DOHH2 (cell line): ENCODE data around the gene PUM2.

Experiments
- H3F3A ChIP-seq: fragments of 200-600 bp; sonication (generic), shearing (Covaris generic); 2 replicates; pipeline ENCODE4 v1.6.0; 2016; ENCODE audit warnings: antibody characterized with exemption, mild to moderate bottlenecking; ENCODE audit not compliant: control insufficient read depth, insufficient read depth
- H3K27ac ChIP-seq: fragments of 200-600 bp; sonication (generic); 2 replicates; pipeline ENCODE4 v1.5.1; 2014; ENCODE audit warnings: low read depth, mild to moderate bottlenecking, low read length, moderate library complexity
- H3K27me3 ChIP-seq: fragments of 200-600 bp; sonication (generic); 2 replicates; pipeline ENCODE4 v1.6.1; 2014; ENCODE audit warnings: mild to moderate bottlenecking, low read length, mixed read lengths; ENCODE audit not compliant: control insufficient read depth
- H3K36me3 ChIP-seq: fragments of 200-600 bp; sonication (generic); 2 replicates; pipeline ENCODE4 v1.6.1; 2014; ENCODE audit warnings: mild to moderate bottlenecking, low read length, moderate library complexity, mixed read lengths; ENCODE audit not compliant: control insufficient read depth
- H3K4me1 ChIP-seq: fragments of 200-600 bp; sonication (generic); 2 replicates; pipeline ENCODE4 v1.6.1; 2014; ENCODE audit warnings: mild to moderate bottlenecking, low read length, mixed read lengths; ENCODE audit not compliant: control insufficient read depth
- H3K4me2 ChIP-seq: fragments of 200-600 bp; sonication (generic); 2 replicates; pipeline ENCODE4 v1.6.0; 2014; ENCODE audit warnings: mild to moderate bottlenecking, low read length, moderate library complexity
- H3K4me3 ChIP-seq: fragments of 200-600 bp; sonication (generic); 2 replicates; pipeline ENCODE4 v1.5.1; 2014; ENCODE audit warnings: mild to moderate bottlenecking, low read length, mixed read lengths
- H3K79me2 ChIP-seq: fragments of 200-600 bp; sonication (generic); 2 replicates; pipeline ENCODE4 v1.6.1; 2014; ENCODE audit warnings: mild to moderate bottlenecking, low read length, mixed read lengths; ENCODE audit not compliant: control insufficient read depth
- H3K9me2 ChIP-seq: fragments of 200-600 bp; sonication (generic); replicated peaks from 2 replicates; pipeline ENCODE4 v1.6.1; 2014; ENCODE audit warnings: mild to moderate bottlenecking, low read length, mixed read lengths; ENCODE audit not compliant: control insufficient read depth
- H3K9me3 ChIP-seq: fragments of 200-600 bp; sonication (generic); 2 replicates; pipeline ENCODE4 v1.6.1; 2014; ENCODE audit warnings: antibody characterized with exemption, low read length, mixed read lengths; ENCODE audit not compliant: control insufficient read depth, insufficient read depth
- H4K20me1 ChIP-seq: fragments of 200-600 bp; sonication (generic); 2 replicates; pipeline ENCODE4 v1.6.0; 2014; ENCODE audit warnings: low read depth, mild to moderate bottlenecking, antibody characterized with exemption, low read length, moderate library complexity; ENCODE audit not compliant: control insufficient read depth, insufficient read depth
- EZH2phosphoT487 ChIP-seq: fragments of 200-600 bp; sonication (generic); IDR thresholded peaks from 2 replicates; pipeline ENCODE4 v1.6.1; 2017; ENCODE audit warnings: borderline replicate concordance, mild to moderate bottlenecking, antibody characterized with exemption, low read length, moderate library complexity, mixed read lengths
- TF ChIP-seq, protein P1 (sequence below): fragments of 200-600 bp; sonication (generic); IDR thresholded peaks from one replicate; pipeline ENCODE4 v1.5.1; 2014; ENCODE audit warnings: antibody characterized with exemption, mild to moderate bottlenecking, low read depth, low read length; ENCODE audit not compliant: poor library complexity, severe bottlenecking

Gene PUM2

GRCh38 chr2:20205069-20205468, 145.6 kb downstream of the PUM2 start:
- H3K79me2 ChIP-seq, result no peaks in the 10 kb centered on the region
- H3F3A ChIP-seq, result no peaks in the 10 kb centered on the region
- H3K9me2 ChIP-seq, result no peaks in the 10 kb centered on the region
- no peaks in the 10 kb centered on the region for H3K27me3 ChIP-seq
- H3K27ac ChIP-seq, result no peak overlapping the region
- H3K9me3 ChIP-seq, result no peaks in the 10 kb centered on the region
- H3K4me3 ChIP-seq, result no peak overlapping the region
- no peak overlapping the region for H3K4me2 ChIP-seq
- H3K4me1 ChIP-seq, result peaks cover 24% of the 10 kb centered on the region
- H4K20me1 ChIP-seq, result peaks cover 3% of the 10 kb centered on the region; the same call in 1 of the 2 replicates
- no peaks in the 10 kb centered on the region for H3K36me3 ChIP-seq
- TF ChIP-seq, protein P1, sequence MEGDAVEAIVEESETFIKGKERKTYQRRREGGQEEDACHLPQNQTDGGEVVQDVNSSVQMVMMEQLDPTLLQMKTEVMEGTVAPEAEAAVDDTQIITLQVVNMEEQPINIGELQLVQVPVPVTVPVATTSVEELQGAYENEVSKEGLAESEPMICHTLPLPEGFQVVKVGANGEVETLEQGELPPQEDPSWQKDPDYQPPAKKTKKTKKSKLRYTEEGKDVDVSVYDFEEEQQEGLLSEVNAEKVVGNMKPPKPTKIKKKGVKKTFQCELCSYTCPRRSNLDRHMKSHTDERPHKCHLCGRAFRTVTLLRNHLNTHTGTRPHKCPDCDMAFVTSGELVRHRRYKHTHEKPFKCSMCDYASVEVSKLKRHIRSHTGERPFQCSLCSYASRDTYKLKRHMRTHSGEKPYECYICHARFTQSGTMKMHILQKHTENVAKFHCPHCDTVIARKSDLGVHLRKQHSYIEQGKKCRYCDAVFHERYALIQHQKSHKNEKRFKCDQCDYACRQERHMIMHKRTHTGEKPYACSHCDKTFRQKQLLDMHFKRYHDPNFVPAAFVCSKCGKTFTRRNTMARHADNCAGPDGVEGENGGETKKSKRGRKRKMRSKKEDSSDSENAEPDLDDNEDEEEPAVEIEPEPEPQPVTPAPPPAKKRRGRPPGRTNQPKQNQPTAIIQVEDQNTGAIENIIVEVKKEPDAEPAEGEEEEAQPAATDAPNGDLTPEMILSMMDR, result no peak
- TF ChIP-seq EZH2phosphoT487, result no peak

DNA sequence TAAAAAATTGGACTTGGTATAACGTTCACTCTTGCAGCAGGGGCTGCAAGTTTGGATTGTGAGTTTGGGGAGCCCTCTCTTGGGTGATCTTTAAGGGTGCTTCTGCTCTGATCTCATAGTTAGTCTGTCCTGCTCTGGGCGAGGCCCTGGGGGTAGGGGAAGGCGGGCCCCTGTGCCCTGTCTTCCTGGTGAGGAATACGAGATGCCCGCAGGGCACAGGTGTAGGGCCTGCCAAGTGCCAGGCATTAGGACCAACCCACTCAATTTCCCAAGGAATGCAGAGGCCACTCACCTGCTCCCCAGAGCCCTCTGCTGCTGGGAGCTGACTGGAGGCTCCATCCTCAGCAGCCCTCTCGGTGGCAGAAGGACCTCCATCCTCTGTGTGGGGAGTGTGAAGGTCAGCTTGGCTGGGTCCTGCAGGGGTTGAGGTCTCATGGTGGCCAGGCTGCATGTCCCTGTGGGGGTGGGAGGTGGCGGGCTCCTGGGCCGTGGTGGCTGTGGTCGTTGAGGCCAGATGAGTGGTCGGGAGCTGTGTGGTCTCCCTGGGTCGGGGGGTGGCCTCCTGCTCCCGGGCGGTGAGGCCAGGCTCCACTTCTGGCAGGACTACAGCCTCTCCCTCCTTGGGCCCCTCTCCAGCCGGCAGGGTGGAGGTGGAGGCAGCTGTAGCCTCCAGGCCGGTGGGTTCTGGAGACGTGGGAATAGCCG, 147.0 kb downstream of the PUM2 start:
- TF ChIP-seq, protein P1, result no peak
- no peak for TF ChIP-seq EZH2phosphoT487
- Histone ChIP-seq H3F3A (no peaks in the 10 kb centered on the region), H3K9me2 (no peaks in the 10 kb centered on the region), H3K4me3 (no peak overlapping the region), H3K9me3 (no peaks in the 10 kb centered on the region), H3K27me3 (no peaks in the 10 kb centered on the region), H4K20me1 (peaks cover 3% of the 10 kb centered on the region; the same call in 1 of the 2 replicates), H3K36me3 (no peaks in the 10 kb centered on the region), H3K27ac (no peak overlapping the region), H3K79me2 (no peaks in the 10 kb centered on the region), H3K4me2 (no peak overlapping the region), H3K4me1 (peaks cover 24% of the 10 kb centered on the region)

- Histone ChIP-seq H3K4me3 (no peak overlapping the region), H3K27ac (no peak overlapping the region), H3K9me3 (no peaks in the 10 kb centered on the region), H3K4me1 (peaks cover 24% of the 10 kb centered on the region), H3K27me3 (no peaks in the 10 kb centered on the region), H4K20me1 (peaks cover 3% of the 10 kb centered on the region; the same call in 1 of the 2 replicates), H3K9me2 (no peaks in the 10 kb centered on the region), H3F3A (no peaks in the 10 kb centered on the region), H3K4me2 (no peak overlapping the region), H3K36me3 (no peaks in the 10 kb centered on the region), H3K79me2 (no peaks in the 10 kb centered on the region)
- no peak for TF ChIP-seq EZH2phosphoT487
These were observed 147.6 kb downstream of the PUM2 start for GRCh38 chr2:20203072-20203471.

GRCh38 chr2:20201671-20202070, 149.0 kb downstream of the PUM2 start:
- Histone ChIP-seq H3K27me3 (no peaks in the 10 kb centered on the region), H3K27ac (no peak overlapping the region), H3K9me2 (no peaks in the 10 kb centered on the region), H3F3A (no peaks in the 10 kb centered on the region), H3K4me2 (no peak overlapping the region), H3K79me2 (no peaks in the 10 kb centered on the region), H3K9me3 (no peaks in the 10 kb centered on the region), H3K4me3 (no peak overlapping the region), H3K4me1 (peaks cover 11% of the 10 kb centered on the region), H4K20me1 (no peaks in the 10 kb centered on the region), H3K36me3 (no peaks in the 10 kb centered on the region)
- TF ChIP-seq EZH2phosphoT487, result no peak
- TF ChIP-seq, protein P1, result no peak
